ENCODE data around the gene IFI44L. TPM values are rescaled to one million over a fixed set of nuclear protein-coding genes. Genes with fewer than 3 reads are reported as not detected.

IFI44L gene
- 10 to 100 TPM in 1 of 3 donors, 1 to 10 TPM in 2; 5.2 to 12.6 (median 6.7) TPM for total RNA-seq
- total RNA-seq (2013) = 18.5 TPM

DNA sequence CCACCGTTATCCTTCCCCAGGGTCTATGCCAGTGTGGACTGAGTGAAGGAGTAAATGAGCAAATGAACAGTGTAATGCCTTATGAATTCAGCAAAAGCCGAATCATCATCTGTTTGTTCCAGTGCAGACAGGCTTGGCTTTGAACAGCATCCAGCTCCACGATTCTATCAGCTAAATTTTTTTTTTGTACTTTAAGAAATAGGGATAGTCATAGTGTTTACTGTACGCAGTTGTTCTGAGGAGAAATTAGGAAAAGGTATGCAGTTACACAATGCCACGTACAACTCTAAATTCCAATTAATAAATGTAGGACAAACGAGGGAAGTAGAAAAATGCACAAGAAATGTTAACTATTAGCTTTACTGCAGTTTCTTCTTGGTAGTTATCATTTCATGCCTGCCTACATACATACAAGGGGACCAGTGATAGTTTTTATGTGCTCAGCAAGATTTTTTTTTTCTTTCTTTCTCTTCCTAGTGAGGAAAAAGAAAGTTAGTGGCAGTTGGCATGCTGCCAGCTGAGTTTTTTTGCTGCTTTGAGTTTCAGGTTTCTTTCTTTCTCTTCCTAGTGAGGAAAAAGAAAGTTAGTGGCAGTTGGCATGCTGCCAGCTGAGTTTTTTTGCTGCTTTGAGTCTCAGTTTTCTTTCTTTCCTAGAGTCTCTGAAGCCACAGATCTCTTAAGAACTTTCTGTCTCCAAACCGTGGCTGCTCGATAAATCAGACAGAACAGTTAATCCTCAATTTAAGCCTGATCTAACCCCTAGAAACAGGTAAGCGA is at the start of gene IFI44L:
Gene IFI44L (plus strand): TSS at position 646 of the 777 bp plus-strand sequence. CDS start 7,468 bp downstream, outside the sequence.
- no peaks in the 10 kb centered on the region for H3K9me3 ChIP-seq (ENCODE audit: control insufficient read depth, insufficient read depth, low read length)
- peaks cover 8% of the 10 kb centered on the region for H3K4me1 ChIP-seq (ENCODE audit: control insufficient read depth, insufficient read depth, low read length)
- TF ChIP-seq, protein P1, sequence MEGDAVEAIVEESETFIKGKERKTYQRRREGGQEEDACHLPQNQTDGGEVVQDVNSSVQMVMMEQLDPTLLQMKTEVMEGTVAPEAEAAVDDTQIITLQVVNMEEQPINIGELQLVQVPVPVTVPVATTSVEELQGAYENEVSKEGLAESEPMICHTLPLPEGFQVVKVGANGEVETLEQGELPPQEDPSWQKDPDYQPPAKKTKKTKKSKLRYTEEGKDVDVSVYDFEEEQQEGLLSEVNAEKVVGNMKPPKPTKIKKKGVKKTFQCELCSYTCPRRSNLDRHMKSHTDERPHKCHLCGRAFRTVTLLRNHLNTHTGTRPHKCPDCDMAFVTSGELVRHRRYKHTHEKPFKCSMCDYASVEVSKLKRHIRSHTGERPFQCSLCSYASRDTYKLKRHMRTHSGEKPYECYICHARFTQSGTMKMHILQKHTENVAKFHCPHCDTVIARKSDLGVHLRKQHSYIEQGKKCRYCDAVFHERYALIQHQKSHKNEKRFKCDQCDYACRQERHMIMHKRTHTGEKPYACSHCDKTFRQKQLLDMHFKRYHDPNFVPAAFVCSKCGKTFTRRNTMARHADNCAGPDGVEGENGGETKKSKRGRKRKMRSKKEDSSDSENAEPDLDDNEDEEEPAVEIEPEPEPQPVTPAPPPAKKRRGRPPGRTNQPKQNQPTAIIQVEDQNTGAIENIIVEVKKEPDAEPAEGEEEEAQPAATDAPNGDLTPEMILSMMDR (IDR thresholded peaks at IDR 0.05) = no peak
- Mint-ChIP-seq H3K27ac (peak within 1 kb of the TSS; percentile 77 to 82), H3K9me3 (no peaks in the 10 kb centered on the region), H3K27me3 (ENCODE audit: low read depth in 2 of 2) (no peaks in the 10 kb centered on the region), H3K4me1 (peaks cover 36 to 40% of the 10 kb centered on the region in 2 donors), H3K36me3 (no peaks in the 10 kb centered on the region), H3K4me3 (peak within 1 kb of the TSS; percentile 76)
- H3K27me3 ChIP-seq (ENCODE audit: control insufficient read depth, insufficient read depth, low read length) = no peaks in the 10 kb centered on the region
- H3K27ac ChIP-seq (ENCODE audit: low read length) = peak within 1 kb of the TSS; percentile 54
- H3K4me3 ChIP-seq (ENCODE audit: low read length) = peak within 1 kb of the TSS; percentile 38
- intact Hi-C loops (cut with micrococcal nuclease) = loop anchor here (10.0 kb wide), 1 partner anchor 475 kb away; no protein-coding TSS in a partner anchor
- DNase-seq = peak in 1 of 2 donors; percentile 72
- no peak for ATAC-seq
- H3K36me3 ChIP-seq (ENCODE audit: control insufficient read depth, insufficient read depth, low read length) = no peaks in the 10 kb centered on the region
- WGBS (ENCODE audit: insufficient coverage) = 18% methylated on average over 4 of the region's 9 CpGs

DNA sequence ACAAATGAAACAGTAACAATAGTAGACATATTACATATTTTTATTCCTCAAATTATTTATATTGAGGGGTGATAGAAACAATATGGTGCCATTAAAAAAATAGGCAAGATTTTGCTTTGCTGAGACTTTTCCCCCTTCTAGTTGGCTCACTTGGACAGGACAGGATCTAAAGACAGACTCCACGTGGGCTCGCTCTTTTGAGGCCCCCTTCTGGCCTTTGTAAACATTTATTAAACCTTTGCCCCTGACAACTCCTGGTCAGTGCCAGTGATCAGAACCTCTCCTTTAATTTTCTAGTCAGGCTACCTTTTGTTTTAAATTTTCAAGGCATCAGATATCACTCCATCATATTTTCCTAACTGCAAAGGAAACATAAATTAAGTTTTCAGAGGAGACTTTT is 49.7 kb upstream of the IFI44L start:
- Mint-ChIP-seq H3K4me3 (no peak overlapping the region), H3K27me3 (ENCODE audit: low read depth in 2 of 2) (no peaks in the 10 kb centered on the region), H3K4me1 (no peaks in the 10 kb centered on the region), H3K27ac (no peak overlapping the region), H3K9me3 (peaks cover 0 to 2% of the 10 kb centered on the region in 2 donors), H3K36me3 (no peaks in the 10 kb centered on the region)
- TF ChIP-seq, protein P1 (IDR thresholded peaks at IDR 0.05) = no peak
- H3K4me1 ChIP-seq (ENCODE audit: control insufficient read depth, insufficient read depth, low read length) = no peaks in the 10 kb centered on the region
- 81% methylated on average over 2 of the region's 2 CpGs for WGBS (ENCODE audit: insufficient coverage)
- no peaks in the 10 kb centered on the region for H3K27me3 ChIP-seq (ENCODE audit: control insufficient read depth, insufficient read depth, low read length)
- ATAC-seq (no peak), DNase-seq (no peak)
- intact Hi-C loops (cut with micrococcal nuclease) = no loop called here
- no peak overlapping the region for H3K4me3 ChIP-seq (ENCODE audit: low read length)
- H3K27ac ChIP-seq (ENCODE audit: low read length) = no peak overlapping the region
- no peaks in the 10 kb centered on the region for H3K9me3 ChIP-seq (ENCODE audit: control insufficient read depth, insufficient read depth, low read length)
- no peaks in the 10 kb centered on the region for H3K36me3 ChIP-seq (ENCODE audit: control insufficient read depth, insufficient read depth, low read length)

DNA sequence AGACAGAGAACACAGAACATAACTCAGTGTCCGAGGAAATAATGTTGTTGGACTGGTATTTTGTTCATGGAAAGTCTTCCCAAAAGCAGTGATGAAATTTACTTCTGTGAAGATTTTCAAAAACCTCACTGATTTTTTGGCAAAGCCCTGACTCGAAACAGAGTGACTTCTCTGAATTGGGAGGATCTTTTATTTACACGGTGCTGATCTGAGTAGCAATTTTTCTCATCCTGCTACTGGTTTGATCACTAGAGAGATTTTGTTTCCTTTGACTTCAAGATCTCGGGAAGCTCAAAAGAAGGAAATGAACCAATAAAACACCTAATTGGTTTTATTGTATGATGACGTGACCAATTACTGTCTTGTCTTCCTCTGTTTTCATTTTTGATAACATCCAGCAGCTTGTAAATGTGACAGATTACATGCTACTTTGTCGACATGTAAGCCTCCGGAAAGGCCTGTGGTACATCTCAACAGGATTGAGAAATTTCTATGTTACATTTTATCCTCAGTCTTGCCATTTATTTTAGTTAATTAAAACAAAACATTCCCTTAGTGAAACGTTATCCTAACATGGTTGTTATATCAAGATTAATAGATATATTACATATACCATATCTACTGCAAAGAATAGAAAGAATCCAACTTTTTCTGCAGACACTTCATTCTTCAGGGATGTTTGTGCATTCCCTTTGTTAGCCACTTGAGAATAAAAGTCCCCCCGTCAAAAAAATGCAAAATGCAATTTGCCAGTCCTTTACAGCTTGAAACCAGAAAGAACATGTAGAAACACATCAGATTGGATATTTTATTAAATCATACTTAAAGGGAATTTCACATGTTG is 42.8 kb upstream of the IFI44L start:
- Histone ChIP-seq H3K4me3 (ENCODE audit: low read length) (no peak overlapping the region), H3K27me3 (ENCODE audit: control insufficient read depth, insufficient read depth, low read length) (no peaks in the 10 kb centered on the region), H3K4me1 (ENCODE audit: control insufficient read depth, insufficient read depth, low read length) (no peaks in the 10 kb centered on the region), H3K9me3 (ENCODE audit: control insufficient read depth, insufficient read depth, low read length) (no peaks in the 10 kb centered on the region), H3K36me3 (ENCODE audit: control insufficient read depth, insufficient read depth, low read length) (no peaks in the 10 kb centered on the region), H3K27ac (ENCODE audit: low read length) (no peak overlapping the region)
- Mint-ChIP-seq H3K4me1 (no peaks in the 10 kb centered on the region), H3K9me3 (peaks cover 0 to 2% of the 10 kb centered on the region in 2 donors), H3K36me3 (no peaks in the 10 kb centered on the region), H3K27ac (no peak overlapping the region), H3K27me3 (ENCODE audit: low read depth in 2 of 2) (no peaks in the 10 kb centered on the region), H3K4me3 (no peak overlapping the region)
- TF ChIP-seq, protein P1 (IDR thresholded peaks at IDR 0.05) = no peak
- ATAC-seq (no peak), DNase-seq (no peak)
- intact Hi-C loops (cut with micrococcal nuclease) = no loop called here
- 86% methylated on average over 8 of the region's 9 CpGs for WGBS (ENCODE audit: insufficient coverage)
